ENCODE results near the gene AMPH. TPM values are rescaled to one million over a fixed set of nuclear protein-coding genes. Genes with fewer than 3 reads are reported as not detected.

The AMPH gene
- total and polyA plus RNA-seq, 7 donors, result 0.98 to 2.9 (median 1.6) TPM

DNA sequence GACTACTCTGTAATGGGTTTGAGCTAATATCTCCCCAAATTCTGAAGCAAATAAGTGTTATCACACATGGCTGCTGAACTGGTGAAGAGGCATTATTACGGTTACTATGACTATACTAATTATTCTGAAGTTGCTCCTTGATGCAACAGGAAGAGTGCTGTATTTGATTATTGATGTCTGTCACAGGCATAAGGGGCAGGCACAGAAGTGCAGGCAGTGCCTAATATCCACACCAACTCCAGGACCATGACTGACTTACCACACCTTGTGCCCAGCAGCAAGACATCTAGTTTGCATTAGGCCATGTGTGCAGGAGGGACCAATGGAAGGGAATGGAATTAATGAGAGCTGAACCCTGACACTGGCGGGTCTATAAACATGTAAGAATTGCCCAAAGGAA lies 62.7 kb downstream of the AMPH start:
- ATAC-seq, result no peak
- WGBS, 3 donors, result 83 to 94% (median 93%) methylated on average over 2 of the region's 2 CpGs

DNA sequence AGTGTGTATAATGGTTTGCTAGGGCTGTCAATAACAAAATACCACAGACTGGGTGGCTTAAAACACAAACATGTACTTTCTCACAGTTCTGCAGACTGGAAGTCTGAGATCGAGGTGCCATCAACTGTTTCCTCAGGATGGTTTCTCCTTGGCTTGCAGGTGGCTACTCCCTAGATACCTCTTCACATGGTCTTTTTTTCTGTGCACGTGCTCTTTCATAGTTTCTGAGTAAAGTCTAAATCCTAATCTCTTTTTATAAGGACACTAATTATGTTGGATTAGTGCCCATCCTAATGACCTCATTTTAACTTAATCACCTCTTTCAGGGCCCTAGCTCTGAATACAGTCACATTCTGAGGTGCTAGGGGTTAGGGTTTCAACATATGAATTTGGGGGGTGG lies 65.9 kb downstream of the AMPH start:
- no peaks in the 10 kb centered on the region for H3K36me3 ChIP-seq (ENCODE audit: insufficient read depth in 1 of 2, low read depth in 1 of 2)
- DNase-seq (no peak), ATAC-seq (no peak)
- H3K9me3 ChIP-seq, result no peaks in the 10 kb centered on the region
- no peak overlapping the region for H3K27ac ChIP-seq
- intact Hi-C loops (cut with DNase I), result no loop called here
- H3K4me1 ChIP-seq, result no peaks in the 10 kb centered on the region
- WGBS, 3 donors, result 74 to 80% (median 78%) methylated on average over 2 of the region's 2 CpGs
- no peak overlapping the region for H3K4me3 ChIP-seq
- TF ChIP-seq, protein P1, sequence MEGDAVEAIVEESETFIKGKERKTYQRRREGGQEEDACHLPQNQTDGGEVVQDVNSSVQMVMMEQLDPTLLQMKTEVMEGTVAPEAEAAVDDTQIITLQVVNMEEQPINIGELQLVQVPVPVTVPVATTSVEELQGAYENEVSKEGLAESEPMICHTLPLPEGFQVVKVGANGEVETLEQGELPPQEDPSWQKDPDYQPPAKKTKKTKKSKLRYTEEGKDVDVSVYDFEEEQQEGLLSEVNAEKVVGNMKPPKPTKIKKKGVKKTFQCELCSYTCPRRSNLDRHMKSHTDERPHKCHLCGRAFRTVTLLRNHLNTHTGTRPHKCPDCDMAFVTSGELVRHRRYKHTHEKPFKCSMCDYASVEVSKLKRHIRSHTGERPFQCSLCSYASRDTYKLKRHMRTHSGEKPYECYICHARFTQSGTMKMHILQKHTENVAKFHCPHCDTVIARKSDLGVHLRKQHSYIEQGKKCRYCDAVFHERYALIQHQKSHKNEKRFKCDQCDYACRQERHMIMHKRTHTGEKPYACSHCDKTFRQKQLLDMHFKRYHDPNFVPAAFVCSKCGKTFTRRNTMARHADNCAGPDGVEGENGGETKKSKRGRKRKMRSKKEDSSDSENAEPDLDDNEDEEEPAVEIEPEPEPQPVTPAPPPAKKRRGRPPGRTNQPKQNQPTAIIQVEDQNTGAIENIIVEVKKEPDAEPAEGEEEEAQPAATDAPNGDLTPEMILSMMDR (IDR thresholded peaks at IDR 0.05), result no peak
- no peaks in the 10 kb centered on the region for H3K27me3 ChIP-seq (ENCODE audit: insufficient read depth in 3 of 3, low read length in 2 of 3)

More for the DNA sequence above, 62.7 kb downstream of the AMPH start:
- no peak for DNase-seq
- Histone ChIP-seq H3K36me3 (ENCODE audit: insufficient read depth in 1 of 2, low read depth in 1 of 2) (no peaks in the 10 kb centered on the region), H3K9me3 (no peaks in the 10 kb centered on the region), H3K27ac (no peak overlapping the region), H3K4me1 (no peaks in the 10 kb centered on the region), H3K27me3 (ENCODE audit: insufficient read depth in 3 of 3, low read length in 2 of 3) (no peaks in the 10 kb centered on the region), H3K4me3 (no peak overlapping the region)
- intact Hi-C loops (cut with DNase I), result no loop called here
- TF ChIP-seq, protein P1 (IDR thresholded peaks at IDR 0.05), result no peak

DNA sequence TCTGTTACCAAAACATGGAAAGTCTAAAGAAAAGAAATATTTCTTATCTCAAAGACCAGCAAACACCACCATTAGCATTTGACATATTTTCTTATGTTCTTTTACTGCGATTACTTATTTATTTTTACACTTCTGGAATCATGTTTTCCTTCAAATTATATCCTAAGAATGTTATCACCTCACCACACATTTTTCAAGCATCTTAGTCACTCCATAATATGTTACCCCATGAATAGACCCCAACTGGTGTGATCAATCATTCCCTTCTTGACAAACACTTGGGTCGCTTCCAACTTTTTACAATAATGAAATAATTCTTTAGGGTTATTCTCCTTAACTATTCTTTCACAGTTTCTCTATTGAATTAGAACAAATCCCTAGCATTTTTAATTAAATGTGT lies 67.4 kb downstream of the AMPH start:
- H3K4me3 ChIP-seq, result no peak overlapping the region
- DNase-seq (no peak), ATAC-seq (no peak)
- intact Hi-C loops (cut with DNase I), result no loop called here
- TF ChIP-seq, protein P1 (IDR thresholded peaks at IDR 0.05), result no peak
- 83 to 91% (median 88%) methylated on average over 2 of the region's 2 CpGs for WGBS, 3 donors
- H3K27me3 ChIP-seq (ENCODE audit: insufficient read depth in 3 of 3, low read length in 2 of 3), result no peaks in the 10 kb centered on the region
- H3K4me1 ChIP-seq, result no peaks in the 10 kb centered on the region
- no peaks in the 10 kb centered on the region for H3K9me3 ChIP-seq
- H3K36me3 ChIP-seq (ENCODE audit: insufficient read depth in 1 of 2, low read depth in 1 of 2), result no peaks in the 10 kb centered on the region
- H3K27ac ChIP-seq, result no peak overlapping the region

DNA sequence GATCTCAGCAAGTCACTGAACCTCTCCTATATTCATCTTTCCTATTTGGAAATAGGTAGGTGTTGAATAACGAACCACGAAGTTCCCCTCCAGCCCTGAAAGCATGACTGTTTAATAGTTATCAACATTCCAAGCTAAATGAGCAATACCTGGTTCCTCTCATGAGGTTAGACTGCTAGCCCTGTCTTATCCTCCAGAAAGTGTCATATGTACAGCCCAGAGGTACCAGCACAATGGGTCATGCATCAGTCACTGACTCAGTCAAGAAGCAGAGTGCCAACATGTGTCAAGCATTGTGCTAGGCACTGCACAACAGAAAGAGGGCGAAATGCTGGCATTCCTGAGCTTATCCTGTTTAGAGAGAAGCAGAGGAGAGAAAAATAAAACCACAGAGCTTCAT lies 70.0 kb downstream of the AMPH start:
- intact Hi-C loops (cut with DNase I), result no loop called here
- Histone ChIP-seq H3K36me3 (ENCODE audit: insufficient read depth in 1 of 2, low read depth in 1 of 2) (no peaks in the 10 kb centered on the region), H3K4me3 (no peak overlapping the region), H3K9me3 (no peaks in the 10 kb centered on the region), H3K27me3 (ENCODE audit: insufficient read depth in 3 of 3, low read length in 2 of 3) (no peaks in the 10 kb centered on the region), H3K27ac (no peak overlapping the region), H3K4me1 (no peaks in the 10 kb centered on the region)
- DNase-seq (no peak), ATAC-seq (no peak)
- 84 to 92% (median 89%) methylated on average over 3 of the region's 3 CpGs for WGBS, 3 donors
- TF ChIP-seq, protein P1 (IDR thresholded peaks at IDR 0.05), result no peak

DNA sequence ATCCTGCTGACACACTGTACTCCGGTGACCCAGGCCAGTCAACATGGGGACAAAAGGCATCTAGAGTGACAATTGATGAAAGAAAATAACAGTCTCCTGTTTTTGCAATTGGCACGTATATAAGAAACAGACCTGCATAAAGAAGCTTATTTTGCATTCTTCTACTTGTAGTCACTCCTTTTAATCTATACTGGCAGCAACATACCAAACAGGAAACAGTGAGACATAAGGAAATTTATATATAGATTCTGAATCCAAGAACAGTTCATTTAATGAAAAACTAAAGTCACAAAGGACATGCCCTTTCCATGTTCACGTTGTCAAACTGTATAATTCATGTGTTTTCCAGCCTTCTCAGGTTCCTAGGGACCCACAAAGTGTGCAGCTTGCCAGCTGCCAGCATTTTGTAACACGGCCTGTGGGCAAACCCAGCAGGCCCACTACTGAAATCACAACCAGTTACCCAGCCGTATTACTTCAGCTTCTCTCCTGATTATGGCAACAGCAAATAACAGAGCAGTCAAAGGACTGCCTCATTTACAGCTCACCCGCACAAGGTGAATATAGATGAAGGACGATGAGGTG lies 72.3 kb downstream of the AMPH start:
- ATAC-seq, result no peak
- WGBS, 3 donors, result 60 to 71% (median 63%) methylated on average over 7 of the region's 7 CpGs

More for the DNA sequence above, 72.3 kb downstream of the AMPH start:
- H3K4me1 ChIP-seq, result no peaks in the 10 kb centered on the region
- H3K27ac ChIP-seq, result no peak overlapping the region
- no peaks in the 10 kb centered on the region for H3K27me3 ChIP-seq (ENCODE audit: insufficient read depth in 3 of 3, low read length in 2 of 3)
- H3K36me3 ChIP-seq (ENCODE audit: insufficient read depth in 1 of 2, low read depth in 1 of 2), result no peaks in the 10 kb centered on the region
- intact Hi-C loops (cut with DNase I), result no loop called here
- no peaks in the 10 kb centered on the region for H3K9me3 ChIP-seq
- H3K4me3 ChIP-seq, result no peak overlapping the region
- no peak for DNase-seq
- TF ChIP-seq, protein P1 (IDR thresholded peaks at IDR 0.05), result no peak

Data from psoas muscle (tissue), 8 donors.